OCI-LY1 (cell line): ENCODE measurements around the gene MYO1E.

Experiments used
- H2AFZ ChIP-seq: fragments of 200-600 bp; sonication (generic), shearing (Covaris generic); 2 replicates; pipeline ENCODE4 v1.6.0; 2014; ENCODE audit warnings: antibody characterized with exemption, mild to moderate bottlenecking, low read length
- H3F3A ChIP-seq: fragments of 200-600 bp; sonication (generic), shearing (Covaris generic); 2 replicates; pipeline ENCODE4 v1.6.0; 2014; ENCODE audit warnings: mild to moderate bottlenecking, antibody characterized with exemption, low read length, moderate library complexity; ENCODE audit not compliant: insufficient read depth
- H3K27ac ChIP-seq: fragments of 200-600 bp; sonication (generic); 2 replicates; pipeline ENCODE4 v1.5.1; 2014; ENCODE audit warnings: low read length, mixed run types, mild to moderate bottlenecking, low read depth; ENCODE audit not compliant: poor library complexity, severe bottlenecking
- H3K27me3 ChIP-seq: fragments of 200-600 bp; sonication (generic); 2 replicates; pipeline ENCODE4 v1.6.0; 2014; ENCODE audit warnings: antibody characterized with exemption, mild to moderate bottlenecking, low read length, moderate library complexity; ENCODE audit not compliant: insufficient read depth
- H3K36me3 ChIP-seq: fragments of 200-600 bp; sonication (generic); 2 replicates; pipeline ENCODE4 v1.6.1; 2014; ENCODE audit warnings: mild to moderate bottlenecking, antibody characterized with exemption, low read length, moderate library complexity, mixed read lengths; ENCODE audit not compliant: insufficient read depth
- H3K4me1 ChIP-seq: fragments of 200-600 bp; sonication (generic); 2 replicates; pipeline ENCODE4 v1.5.1; 2014; ENCODE audit warnings: mild to moderate bottlenecking, low read length, moderate library complexity; ENCODE audit not compliant: insufficient read depth, severe bottlenecking
- H3K4me2 ChIP-seq: fragments of 200-600 bp; sonication (generic), shearing (Covaris generic); 2 replicates; pipeline ENCODE4 v1.6.1; 2014; ENCODE audit warnings: low read length
- H3K4me3 ChIP-seq: fragments of 200-600 bp; sonication (generic); 2 replicates; pipeline ENCODE4 v1.5.1; 2014; ENCODE audit warnings: low read length, low read depth, mild to moderate bottlenecking, mixed read lengths; ENCODE audit not compliant: poor library complexity, severe bottlenecking
- H3K79me2 ChIP-seq: fragments of 200-600 bp; shearing (Covaris generic); 2 replicates; pipeline ENCODE4 v1.6.1; 2016; ENCODE audit warnings: mixed run types, low read length, mixed read lengths; ENCODE audit not compliant: insufficient read depth
- H3K9ac ChIP-seq: fragments of 200-600 bp; sonication (generic), shearing (Covaris generic); 2 replicates; pipeline ENCODE4 v1.6.1; 2014; ENCODE audit warnings: mild to moderate bottlenecking, low read length, mixed read lengths
- H3K9me2 ChIP-seq: fragments of 200-600 bp; sonication (generic), shearing (Covaris generic); 2 replicates; pipeline ENCODE4 v1.6.1; 2014; ENCODE audit warnings: low read depth, mild to moderate bottlenecking, low read length, mixed read lengths
- H3K9me3 ChIP-seq: fragments of 200-600 bp; shearing (Covaris generic); 2 replicates; pipeline ENCODE4 v1.6.1; 2014; ENCODE audit warnings: low read length, mixed read lengths
- H4K20me1 ChIP-seq: fragments of 200-600 bp; sonication (generic), shearing (Covaris generic); 2 replicates; pipeline ENCODE4 v1.6.0; 2016; ENCODE audit warnings: mild to moderate bottlenecking, low read length; ENCODE audit not compliant: insufficient read depth
- CTCF ChIP-seq: fragments of 200-600 bp; sonication (generic), shearing (Covaris generic); IDR thresholded peaks from 2 replicates; pipeline ENCODE4 v1.5.1; 2017; ENCODE audit warnings: mild to moderate bottlenecking, antibody characterized with exemption, low read length, moderate library complexity, mixed read lengths
- EZH2 ChIP-seq: fragments of 200-600 bp; sonication (generic), shearing (Covaris generic); IDR thresholded peaks from 2 replicates; pipeline ENCODE4 v1.8.0; 2017; ENCODE audit warnings: borderline replicate concordance, mixed run types, mild to moderate bottlenecking, antibody characterized with exemption, low read length, moderate library complexity, mixed read lengths

MYO1E gene

GRCh38 chr15:59200560-59200959 is 172.1 kb downstream of the MYO1E start:
- Histone ChIP-seq H3K27me3 (no peaks in the 10 kb centered on the region), H2AFZ (no peak overlapping the region), H3K9ac (no peak overlapping the region), H3K4me1 (no peaks in the 10 kb centered on the region), H3K4me3 (no peak overlapping the region), H3K36me3 (peaks cover 91% of the 10 kb centered on the region), H3K9me2 (no peaks in the 10 kb centered on the region), H3K79me2 (no peaks in the 10 kb centered on the region), H3K4me2 (no peak overlapping the region), H4K20me1 (no peaks in the 10 kb centered on the region), H3F3A (no peaks in the 10 kb centered on the region), H3K27ac (no peak overlapping the region), H3K9me3 (no peaks in the 10 kb centered on the region)
- TF ChIP-seq EZH2 (no peak), CTCF (no peak)

- H3K4me1 ChIP-seq: no peaks in the 10 kb centered on the region
- H3K4me3 ChIP-seq: no peak overlapping the region
- peaks cover 91% of the 10 kb centered on the region for H3K36me3 ChIP-seq
- no peak overlapping the region for H3K27ac ChIP-seq
- no peaks in the 10 kb centered on the region for H3K9me2 ChIP-seq
- no peaks in the 10 kb centered on the region for H3K27me3 ChIP-seq
- no peak overlapping the region for H3K4me2 ChIP-seq
- H4K20me1 ChIP-seq: no peaks in the 10 kb centered on the region
- H3K9me3 ChIP-seq: no peaks in the 10 kb centered on the region
- TF ChIP-seq CTCF: no peak
- TF ChIP-seq EZH2: no peak
- H3K79me2 ChIP-seq: no peaks in the 10 kb centered on the region
- no peak overlapping the region for H2AFZ ChIP-seq
- H3F3A ChIP-seq: no peaks in the 10 kb centered on the region
- H3K9ac ChIP-seq: no peak overlapping the region
Measured at GRCh38 chr15:59199626-59200465, 172.8 kb downstream of the MYO1E start.

DNA sequence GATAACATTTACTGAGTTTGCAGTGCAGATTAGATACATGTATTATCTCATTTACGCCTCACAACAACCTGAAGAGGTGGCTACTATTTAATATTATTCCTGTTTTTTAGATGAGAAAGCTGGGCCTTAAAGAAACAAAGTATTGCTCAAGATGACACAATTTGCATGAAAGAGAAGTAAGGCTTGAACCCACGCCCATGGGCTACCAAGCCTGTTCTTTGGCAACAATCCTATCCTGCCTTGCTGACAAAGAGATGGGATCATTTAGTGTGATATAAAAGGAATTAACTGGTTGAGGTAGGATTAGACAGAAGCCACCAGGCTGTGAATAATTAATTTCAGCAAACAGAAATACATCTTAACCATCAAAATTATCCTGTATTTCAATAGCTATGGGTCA is 175.2 kb downstream of the MYO1E start:
- no peaks in the 10 kb centered on the region for H4K20me1 ChIP-seq
- H3K4me1 ChIP-seq: no peaks in the 10 kb centered on the region
- no peaks in the 10 kb centered on the region for H3K27me3 ChIP-seq
- H3K9ac ChIP-seq: no peak overlapping the region
- peaks cover 90% of the 10 kb centered on the region for H3K36me3 ChIP-seq
- no peak overlapping the region for H3K4me3 ChIP-seq
- no peak overlapping the region for H2AFZ ChIP-seq
- no peak overlapping the region for H3K27ac ChIP-seq
- H3K9me2 ChIP-seq: no peaks in the 10 kb centered on the region
- TF ChIP-seq CTCF (no peak), EZH2 (no peak)
- no peaks in the 10 kb centered on the region for H3F3A ChIP-seq
- H3K4me2 ChIP-seq: no peak overlapping the region
- H3K9me3 ChIP-seq: no peaks in the 10 kb centered on the region
- no peaks in the 10 kb centered on the region for H3K79me2 ChIP-seq
